Stomach (tissue), 9 donors: ENCODE data around the gene MAPRE3. TPM values are rescaled to one million over a fixed set of nuclear protein-coding genes. Genes with fewer than 3 reads are reported as not detected.

Source experiments
- DNase-seq, 2 donors: peaks; one replicate each; pipeline versions ENCODE4 v3.0.0 to v3.0.0-alpha.2; 2013 to 2019
- H3K27ac ChIP-seq, 5 donors: fragments of 200-600 bp in 4 of 5; sonication (generic) in 4 of 5; one replicate each; pipeline ENCODE4 v1.5.1; 2013 to 2019; ENCODE audit warnings: mild to moderate bottlenecking in 1 of 5, moderate library complexity in 1 of 5
- H3K27me3 ChIP-seq, 3 donors: fragments of 200-600 bp; sonication (generic); one replicate each; pipeline ENCODE4 v1.5.1; 2017 to 2019; ENCODE audit warnings: mixed run types in 1 of 3
- H3K36me3 ChIP-seq, 4 donors: fragments of 200-600 bp; sonication (generic); 1 replicate in 3 of 4; 2 replicates in 1 of 4; pipeline ENCODE4 v1.5.1; 2016 to 2019
- H3K4me1 ChIP-seq, 4 donors: fragments of 200-600 bp; sonication (generic); one replicate each; pipeline ENCODE4 v1.5.1; 2016 to 2019
- H3K4me3 ChIP-seq, 4 donors: fragments of 200-600 bp; sonication (generic) in 3 of 4; one replicate each; pipeline ENCODE4 v1.5.1; 2016 to 2019; ENCODE audit warnings: mild to moderate bottlenecking in 1 of 4
- H3K9me3 ChIP-seq, 4 donors: fragments of 200-600 bp; sonication (generic); one replicate each; pipeline ENCODE4 v1.5.1; 2016 to 2019
- CTCF ChIP-seq, 7 experiments: fragments of 450-650 bp in 4 of 7; fragments of 200-600 bp in 3 of 7; sonication (generic) in 3 of 7; IDR thresholded peaks; one replicate each; pipeline ENCODE4 v1.5.1; 2016 to 2019; ENCODE audit warnings: antibody characterized with exemption in 7 of 7, control low read depth in 2 of 7, mild to moderate bottlenecking in 1 of 7
- EP300 ChIP-seq: sonication (generic); formaldehyde crosslinking; IDR thresholded peaks from one replicate; pipeline ENCODE4 v1.6.1; 2017; ENCODE audit warnings: antibody characterized with exemption
- POLR2A ChIP-seq, 4 donors: fragments of 450-650 bp; IDR thresholded peaks; one replicate each; pipeline ENCODE4 v1.6.1; 2016; ENCODE audit warnings: antibody characterized with exemption in 4 of 4, control low read depth in 2 of 4, mild to moderate bottlenecking in 1 of 4, moderate library complexity in 1 of 4
- POLR2AphosphoS5 ChIP-seq, 3 donors: sonication (generic); formaldehyde crosslinking; IDR thresholded peaks; one replicate each; pipeline ENCODE4 v1.6.1; 2016; ENCODE audit warnings: antibody characterized with exemption in 3 of 3
- WGBS, 5 donors: extraction: QIAGEN DNeasy Blood & Tissue Kit in 3 of 5; methylation state at CpG; one replicate each; pipeline versions ENCODE4 v1.1.5 to v1.1.7; 2013 to 2018; 5-methylcytosine and 5-hydroxymethylcytosine counted together
- intact Hi-C: fragments of 100-400 bp; cut with DNase I; formaldehyde crosslinking; loops from one replicate; pipeline ENCODE4 v1.15.1; 2023; ENCODE audit warnings: low total_unique reads
- polyA plus RNA-seq, 3 donors: library from polyadenylated mRNA; stranded (reverse); fragments of 200-250 nt; gene quantifications; one replicate each; pipeline ENCODE4 v1.2.3, GENCODE V29; 2013
- total RNA-seq, 5 donors: library from RNA; depleted of rRNA; stranded (reverse); fragments of >200 nt; gene quantifications; one replicate each; pipeline versions ENCODE4 v1.1.0 to v1.2.3, GENCODE V29; 2014 to 2016
- donor health status: healthy with polysubstance abuse.
- donor health status: Bipolar disorder and iron deficiency.
- donor health status: healthy.

The MAPRE3 gene
- total and polyA plus RNA-seq, 8 donors, result 7.0 to 24.1 (median 13.6) TPM

GRCh38 chr2:26938399-26939118 is 31.9 kb upstream of the MAPRE3 start:
- WGBS, 5 donors, result 68 to 76% (median 75%) methylated on average over 8 to 10 of the region's 10 CpGs
- no peak for DNase-seq
- H3K27ac ChIP-seq, result no peak overlapping the region
- no peaks in the 10 kb centered on the region for H3K36me3 ChIP-seq
- TF ChIP-seq EP300 (no peak), POLR2AphosphoS5 (IDR thresholded peaks at IDR 0.05) (no peak), CTCF (IDR thresholded peaks at IDR 0.05) (no peak), POLR2A (IDR thresholded peaks at IDR 0.05) (no peak)
- H3K9me3 ChIP-seq, result no peaks in the 10 kb centered on the region
- no peaks in the 10 kb centered on the region for H3K4me1 ChIP-seq
- peaks cover 0 to 14% (median 4%) of the 10 kb centered on the region in 3 donors for H3K27me3 ChIP-seq
- no peak overlapping the region for H3K4me3 ChIP-seq
- intact Hi-C loops, result no loop called here

- Histone ChIP-seq H3K27me3 (peaks cover 0 to 29% (median 17%) of the 10 kb centered on the region in 3 donors), H3K27ac (no peak overlapping the region), H3K4me1 (no peaks in the 10 kb centered on the region), H3K36me3 (no peaks in the 10 kb centered on the region), H3K4me3 (no peak overlapping the region), H3K9me3 (no peaks in the 10 kb centered on the region)
- TF ChIP-seq POLR2AphosphoS5 (IDR thresholded peaks at IDR 0.05) (no peak), EP300 (no peak), CTCF (IDR thresholded peaks at IDR 0.05) (no peak), POLR2A (IDR thresholded peaks at IDR 0.05) (no peak)
- intact Hi-C loops, result loop anchor here (5.0 kb wide), 1 partner anchor 93 kb away; the partner anchor contains the start of gene DPYSL5
- 83 to 91% (median 86%) methylated on average over 9 of the region's 9 CpGs for WGBS, 5 donors
- DNase-seq, result no peak
These were observed 30.4 kb upstream of the MAPRE3 start for GRCh38 chr2:26940001-26940400.

GRCh38 chr2:26941486-26941885 is 29.0 kb upstream of the MAPRE3 start:
- TF ChIP-seq POLR2A (IDR thresholded peaks at IDR 0.05) (no peak), POLR2AphosphoS5 (IDR thresholded peaks at IDR 0.05) (no peak), CTCF (IDR thresholded peaks at IDR 0.05) (no peak), EP300 (no peak)
- Histone ChIP-seq H3K27me3 (peaks cover 0 to 42% (median 17%) of the 10 kb centered on the region in 3 donors), H3K27ac (no peak overlapping the region)

GRCh38 chr2:26942543-26943295 is 27.7 kb upstream of the MAPRE3 start:
- peak; percentile 72 to 83 for DNase-seq
- Histone ChIP-seq H3K9me3 (no peaks in the 10 kb centered on the region), H3K4me1 (peaks cover 0 to 10% (median 4%) of the 10 kb centered on the region in 4 donors), H3K27ac (no peak overlapping the region), H3K27me3 (peaks cover 0 to 54% (median 17%) of the 10 kb centered on the region in 3 donors), H3K36me3 (no peaks in the 10 kb centered on the region), H3K4me3 (no peak overlapping the region)
- no peak for TF ChIP-seq POLR2A (IDR thresholded peaks at IDR 0.05)
- no peak for TF ChIP-seq POLR2AphosphoS5 (IDR thresholded peaks at IDR 0.05)
- TF ChIP-seq CTCF (IDR thresholded peaks at IDR 0.05), result peak in 5 of 7 experiments; percentile 37 to 84 (median 59)
- no peak for TF ChIP-seq EP300
- 27 to 30% (median 29%) methylated on average over 26 to 28 of the region's 28 CpGs for WGBS, 5 donors
- intact Hi-C loops, result loop anchor here (5.0 kb wide), 1 partner anchor 95 kb away; the partner anchor contains the start of gene DPYSL5

More at GRCh38 chr2:26941486-26941885, 29.0 kb upstream of the MAPRE3 start:
- no peak for DNase-seq
- Histone ChIP-seq H3K9me3 (no peaks in the 10 kb centered on the region), H3K36me3 (no peaks in the 10 kb centered on the region), H3K4me3 (no peak overlapping the region), H3K4me1 (no peaks in the 10 kb centered on the region)
- intact Hi-C loops, result loop anchor here (5.0 kb wide), 1 partner anchor 94 kb away; the partner anchor contains the start of gene DPYSL5
- 76 to 83% (median 78%) methylated on average over 3 of the region's 3 CpGs for WGBS, 5 donors
